ENCODE data around the gene RAD51AP1. TPM values are rescaled to one million over a fixed set of nuclear protein-coding genes. Genes with fewer than 3 reads are reported as not detected.
"Not testable (repeated sequence)": the region's sequence is repeated elsewhere in the genome, so short reads cannot be mapped to it uniquely, and the experiment has no call there.

Gene RAD51AP1, protein sequence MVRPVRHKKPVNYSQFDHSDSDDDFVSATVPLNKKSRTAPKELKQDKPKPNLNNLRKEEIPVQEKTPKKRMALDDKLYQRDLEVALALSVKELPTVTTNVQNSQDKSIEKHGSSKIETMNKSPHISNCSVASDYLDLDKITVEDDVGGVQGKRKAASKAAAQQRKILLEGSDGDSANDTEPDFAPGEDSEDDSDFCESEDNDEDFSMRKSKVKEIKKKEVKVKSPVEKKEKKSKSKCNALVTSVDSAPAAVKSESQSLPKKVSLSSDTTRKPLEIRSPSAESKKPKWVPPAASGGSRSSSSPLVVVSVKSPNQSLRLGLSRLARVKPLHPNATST
- 1.1 TPM for total RNA-seq
- long read RNA-seq, partial matches to known transcripts, result 1 of 2 reads
- long read RNA-seq, other reads (novel, unspliced or antisense), result 0 of 2 reads

GRCh38 chr12:4538207-4539160 is at the start of gene RAD51AP1:
Gene RAD51AP1 (plus strand): TSS chr12:4538890. CDS start chr12:4538940, 50 bp downstream.
- DNase-seq (ENCODE audit: low spot score), result peak; percentile 98

DNA sequence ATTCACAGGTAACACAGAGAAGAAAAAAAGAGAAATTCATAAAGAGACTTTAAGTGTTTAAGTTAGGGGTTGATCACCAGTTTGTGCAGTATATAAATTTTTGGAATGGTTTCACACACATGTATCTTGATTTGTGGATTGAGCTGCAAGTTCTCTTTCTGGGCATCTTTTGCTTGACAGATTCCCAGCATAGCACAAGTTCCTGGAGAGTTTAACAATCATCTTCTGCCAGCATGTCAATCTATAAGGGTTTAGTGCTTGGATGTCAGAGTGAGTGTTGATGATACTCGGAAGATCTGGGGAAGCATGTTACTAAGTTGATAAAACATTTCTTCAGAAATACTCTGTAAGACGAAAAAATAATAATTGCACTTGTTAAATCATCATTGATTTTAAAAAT is 49.1 kb upstream of the RAD51AP1 start:
- no peak for DNase-seq (ENCODE audit: low spot score)

DNA sequence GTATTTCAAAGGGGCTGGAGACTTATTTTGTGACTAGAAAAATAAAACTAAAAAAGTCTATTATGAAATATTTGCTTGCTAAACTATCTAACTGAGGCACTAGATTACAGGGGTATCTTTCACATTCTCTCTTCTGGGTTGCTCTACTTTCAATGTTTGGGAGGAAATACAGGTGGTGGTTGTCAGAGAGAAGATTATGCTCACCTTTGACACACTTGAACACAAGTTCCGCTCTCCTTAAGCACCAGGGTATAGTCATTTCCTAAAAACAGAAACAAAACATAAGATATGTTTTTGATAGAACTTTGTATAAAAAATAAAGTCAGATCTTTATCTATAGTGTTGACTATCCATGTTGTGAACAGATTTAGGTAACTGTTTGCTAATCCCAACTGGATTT is 47.7 kb upstream of the RAD51AP1 start:
- DNase-seq (ENCODE audit: low spot score), result no peak

- DNase-seq (ENCODE audit: low spot score), result no peak
Measured at GRCh38 chr12:4496145-4496838, 42.4 kb upstream of the RAD51AP1 start.

DNA sequence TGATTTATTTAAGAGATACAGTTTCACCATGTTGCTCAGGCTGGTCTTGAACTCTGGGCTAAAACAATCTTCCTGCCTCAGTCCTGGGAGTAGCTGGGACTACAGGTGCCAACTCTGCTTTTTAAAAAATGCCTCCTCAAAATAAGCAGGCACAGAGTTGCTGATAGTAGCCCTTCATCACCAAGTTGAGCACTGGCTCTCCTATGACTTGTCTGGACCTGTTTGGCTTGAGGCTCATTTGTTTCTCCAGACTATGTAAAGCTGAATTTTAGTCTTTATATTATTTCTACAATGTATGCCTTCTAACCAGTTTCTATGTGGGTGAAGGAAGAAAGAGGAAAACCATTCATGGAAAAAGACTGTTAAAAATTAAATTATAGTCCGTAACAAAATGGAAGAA is 39.5 kb upstream of the RAD51AP1 start:
- DNase-seq (ENCODE audit: low spot score), result no peak

DNA sequence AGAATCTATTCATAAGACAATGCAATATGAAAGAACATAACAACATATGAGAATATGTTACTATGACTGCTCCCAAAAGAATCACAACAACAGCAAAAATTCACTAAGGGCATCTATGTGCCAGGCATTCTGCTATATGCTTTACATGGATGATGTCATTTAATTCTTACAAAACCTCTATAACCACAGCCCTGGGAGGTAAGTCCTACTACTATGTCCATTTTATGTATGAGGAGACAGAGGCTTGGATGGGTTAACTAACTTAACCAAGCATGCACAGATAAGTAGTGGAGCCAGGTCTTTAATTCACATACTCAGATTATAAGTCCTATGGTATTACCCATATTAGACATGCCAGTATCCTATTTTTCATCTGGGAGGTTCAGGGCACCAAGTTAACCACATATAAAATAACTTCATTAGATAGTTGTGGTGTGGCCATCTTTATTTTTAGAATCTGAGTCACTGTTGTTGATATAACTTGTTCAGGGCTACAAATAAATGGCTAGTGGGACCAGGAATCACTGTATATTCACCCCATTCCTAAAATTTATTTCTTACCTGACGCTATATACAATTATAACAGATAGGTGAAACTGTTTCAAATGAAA is 33.2 kb upstream of the RAD51AP1 start:
- DNase-seq (ENCODE audit: low spot score), result no peak

DNA sequence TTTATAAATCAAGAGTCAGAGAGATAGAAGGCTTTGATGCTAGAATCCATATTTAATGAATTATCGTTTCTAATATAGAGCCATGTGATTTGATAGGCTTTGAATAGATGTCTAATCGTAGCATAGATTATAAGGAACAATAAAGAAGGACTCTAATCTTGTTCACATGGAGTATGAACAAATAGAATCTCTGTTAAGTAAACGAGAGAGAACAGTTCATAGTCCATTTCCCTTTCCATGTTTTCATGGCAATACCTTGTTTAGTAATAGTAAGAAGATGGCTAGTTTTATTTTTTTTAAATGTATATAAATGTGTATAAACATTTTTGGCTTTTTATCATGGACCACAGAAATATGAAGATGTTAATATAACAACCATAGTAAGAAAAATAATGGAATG is 32.3 kb upstream of the RAD51AP1 start:
- no peak for DNase-seq (ENCODE audit: low spot score)

DNA sequence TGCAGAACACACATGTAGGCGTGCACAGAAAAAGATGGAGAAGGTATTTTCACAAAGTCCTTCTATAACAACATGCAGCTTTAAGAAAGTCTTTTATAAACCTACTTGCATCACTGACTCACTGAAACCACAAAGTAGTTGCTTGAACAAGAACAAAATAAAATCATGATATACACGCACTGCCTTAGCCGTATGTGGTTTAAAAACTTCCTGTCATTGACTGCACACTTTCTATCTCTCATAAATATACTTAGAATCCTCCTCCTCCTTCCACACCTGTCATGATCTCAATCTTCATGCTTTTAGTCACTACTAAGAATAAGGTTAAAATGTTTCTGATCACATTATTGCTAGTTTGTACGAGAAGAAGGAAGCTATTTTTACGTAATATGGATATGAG is 31.8 kb upstream of the RAD51AP1 start:
- DNase-seq (ENCODE audit: low spot score), result no peak

- not testable (repeated sequence) for DNase-seq (ENCODE audit: low spot score)
Measured at GRCh38 chr12:4508503-4508902, 30.2 kb upstream of the RAD51AP1 start.

DNA sequence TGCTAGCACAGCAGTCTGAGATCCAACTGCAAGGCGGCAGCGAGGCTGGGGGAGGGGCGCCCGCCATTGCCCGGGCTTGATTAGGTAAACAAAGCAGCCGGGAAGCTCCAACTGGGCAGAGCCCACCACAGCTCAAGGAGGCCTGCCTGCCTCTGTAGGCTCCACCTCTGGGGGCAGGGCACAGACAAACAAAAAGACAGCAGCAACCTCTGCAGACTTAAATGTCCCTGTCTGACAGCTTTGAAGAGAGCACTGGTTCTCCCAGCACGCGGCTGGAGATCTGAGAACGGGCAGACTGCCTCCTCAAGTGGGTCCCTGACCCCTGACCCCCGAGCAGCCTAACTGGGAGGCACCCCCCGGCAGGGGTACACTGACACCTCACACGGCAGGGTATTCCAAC is 29.4 kb upstream of the RAD51AP1 start:
- not testable (repeated sequence) for DNase-seq (ENCODE audit: low spot score)

- DNase-seq (ENCODE audit: low spot score), result no peak
Measured at GRCh38 chr12:4518106-4518728, 20.5 kb upstream of the RAD51AP1 start.

DNA sequence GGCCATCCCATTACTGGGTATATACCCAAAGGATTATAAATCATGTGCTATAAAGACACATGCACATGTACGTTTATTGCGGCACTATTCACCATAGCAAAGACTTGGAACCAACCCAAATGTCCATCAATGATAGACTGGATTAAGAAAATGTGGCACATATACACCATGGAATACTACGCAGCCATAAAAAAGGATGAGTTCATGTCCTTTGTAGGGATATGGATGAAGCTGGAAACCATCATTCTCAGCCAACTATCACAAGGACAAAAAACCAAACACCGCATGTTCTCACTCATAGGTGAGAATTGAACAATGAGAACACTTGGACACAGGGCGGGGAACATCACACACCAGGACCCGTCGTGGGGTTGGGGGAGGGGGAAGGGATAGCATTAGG is 15.2 kb upstream of the RAD51AP1 start:
- not testable (repeated sequence) for DNase-seq (ENCODE audit: low spot score)

DNA sequence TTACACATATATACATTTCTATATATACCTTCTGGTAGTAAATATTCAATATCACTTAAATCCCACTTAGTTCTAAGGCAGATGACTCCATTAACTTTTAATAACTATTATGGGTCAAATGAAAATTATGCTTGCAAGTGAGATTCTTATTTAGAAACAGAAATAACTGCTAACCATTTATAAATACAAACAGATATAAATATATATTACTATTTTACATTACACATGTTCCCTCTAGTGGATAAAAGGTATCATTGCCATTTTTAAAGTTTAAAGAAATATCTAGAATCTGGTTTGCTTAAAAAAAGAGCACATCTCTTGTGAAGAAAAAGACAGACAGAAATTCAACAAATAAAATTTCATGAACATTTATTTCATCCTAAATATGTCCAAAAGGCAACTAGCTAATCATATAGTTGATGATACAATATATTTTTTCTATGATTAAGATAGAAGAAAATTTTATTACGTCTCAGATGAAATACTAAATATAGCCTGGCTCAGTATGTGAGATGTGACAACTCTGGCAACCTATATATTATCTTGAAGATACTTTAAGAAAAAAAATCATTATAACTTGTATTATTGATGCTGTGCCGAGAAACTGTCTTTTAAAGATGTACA is 11.7 kb upstream of the RAD51AP1 start:
- no peak for DNase-seq (ENCODE audit: low spot score)

- no peak for DNase-seq (ENCODE audit: low spot score)
Measured at GRCh38 chr12:4530160-4530559, 8.5 kb upstream of the RAD51AP1 start.

DNA sequence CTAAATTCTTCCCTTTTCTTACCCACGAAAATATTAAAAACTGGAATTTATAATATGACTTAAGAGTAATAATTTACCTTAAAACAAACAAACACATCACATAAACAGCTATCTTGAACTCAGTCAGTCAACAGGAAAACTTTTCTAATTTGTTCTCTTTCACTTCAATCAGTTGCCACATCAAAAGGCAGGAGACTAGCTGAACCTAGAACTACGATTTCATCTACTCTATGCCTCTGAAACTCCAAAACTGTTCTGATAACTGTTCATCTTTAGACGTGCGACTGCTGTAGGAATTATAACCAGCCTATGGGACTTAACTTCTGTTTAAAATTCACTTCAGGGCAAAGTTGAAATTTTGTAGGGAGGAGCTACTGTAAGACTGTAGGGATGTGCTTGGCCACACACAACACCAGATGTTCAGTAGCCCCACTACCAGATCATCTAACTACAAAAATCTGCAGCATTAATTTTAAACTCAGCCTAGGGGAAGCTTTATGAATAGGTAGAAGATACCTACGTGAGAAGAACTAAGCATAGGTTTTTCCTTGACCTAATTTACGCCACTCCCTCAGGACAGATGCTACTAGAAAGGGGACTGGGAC is 7.6 kb upstream of the RAD51AP1 start:
- no peak for DNase-seq (ENCODE audit: low spot score)

- no peak for DNase-seq (ENCODE audit: low spot score)
Measured at GRCh38 chr12:4535092-4535491, 3.6 kb upstream of the RAD51AP1 start.

DNA sequence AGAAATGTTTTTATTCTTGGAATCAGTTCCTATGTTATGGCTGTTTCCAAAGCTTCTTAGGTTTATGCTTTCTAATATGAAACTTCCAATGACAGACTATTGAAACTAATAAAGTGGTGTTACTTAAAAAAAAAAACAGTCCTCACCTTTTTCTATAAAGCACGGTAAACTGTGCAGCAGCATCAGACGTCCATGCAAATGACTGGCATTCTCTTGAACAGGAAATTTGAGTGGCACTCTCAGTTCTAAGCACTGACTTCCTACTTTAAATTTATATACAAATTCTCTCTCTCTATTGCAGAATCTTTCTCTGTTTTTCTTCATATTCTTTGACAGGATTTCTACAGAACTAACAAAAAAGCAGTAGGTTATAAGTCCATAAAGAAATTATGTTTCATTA is 2.8 kb upstream of the RAD51AP1 start:
- DNase-seq (ENCODE audit: low spot score), result no peak

DNA sequence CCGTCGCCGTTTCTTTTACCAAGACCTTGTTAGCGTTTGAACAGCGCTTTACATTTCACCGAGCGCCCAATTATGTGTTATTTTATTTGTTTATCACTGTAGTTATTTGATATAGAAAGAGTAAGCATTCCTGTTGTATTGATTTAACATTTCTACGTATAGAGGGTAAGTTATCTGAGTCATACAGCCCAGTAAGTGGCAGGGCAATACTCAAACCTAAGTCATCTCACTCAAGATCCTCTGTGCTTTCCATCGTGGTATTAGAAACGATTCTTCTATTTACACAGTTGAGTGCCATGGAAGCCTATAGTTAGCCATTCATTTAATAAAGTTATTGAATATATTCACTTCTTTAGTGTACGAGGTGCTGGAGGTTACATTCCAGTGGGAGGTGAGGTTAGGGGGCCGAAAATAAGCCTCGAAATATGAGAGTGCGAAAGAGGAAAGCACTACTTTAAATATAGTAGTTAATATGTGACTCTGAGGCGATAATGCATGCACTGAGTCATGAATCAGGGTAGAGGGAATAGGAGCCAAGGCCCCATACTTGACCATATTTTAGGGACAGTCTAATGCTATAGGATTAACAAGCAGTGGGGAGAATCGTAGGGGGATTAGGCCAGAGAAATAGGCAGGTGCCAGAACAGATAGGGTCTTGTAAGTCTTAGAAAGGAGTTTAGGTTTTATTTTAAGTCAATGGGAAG is 629 bp downstream of the RAD51AP1 start:
- no peak for DNase-seq (ENCODE audit: low spot score)

DNA sequence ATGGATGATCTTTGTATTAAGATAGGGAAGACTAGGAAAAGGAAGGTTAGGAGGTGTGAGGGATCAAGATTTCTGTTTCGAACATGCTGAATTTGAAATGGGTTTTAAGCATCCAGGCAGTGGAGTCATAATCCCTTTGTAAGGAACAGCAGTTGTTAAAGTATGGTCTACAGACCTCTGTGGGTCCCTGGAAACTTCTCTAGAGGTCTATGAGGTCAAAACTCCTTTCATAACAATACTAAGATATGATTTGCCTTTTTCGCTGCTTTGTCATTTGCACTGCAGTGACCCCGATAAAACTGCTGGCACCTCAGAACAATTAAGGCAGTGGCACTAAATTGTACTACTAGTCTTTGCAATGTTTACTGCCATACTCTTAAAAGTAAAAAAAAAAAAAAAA is 1.5 kb downstream of the RAD51AP1 start:
- DNase-seq (ENCODE audit: low spot score), result no peak

Measured in mesenteric fat pad (tissue), 1 donor.